HEK293T (cell line): ENCODE measurements around the gene TBC1D22A.

Experiments
- BHLHE40 ChIP-seq: fragments of 450-650 bp; IDR thresholded peaks from 2 replicates; pipeline ENCODE4 v1.6.1; 2016; ENCODE audit warnings: mild to moderate bottlenecking, moderate library complexity, borderline replicate concordance
- ELF4 ChIP-seq: fragments of 450-650 bp; IDR thresholded peaks from 2 replicates; pipeline ENCODE4 v1.6.1; 2017; ENCODE audit warnings: antibody characterized with exemption
- FOXK2 ChIP-seq: fragments of 450-650 bp; IDR thresholded peaks from 2 replicates; pipeline ENCODE4 v1.6.1; 2016; ENCODE audit warnings: mild to moderate bottlenecking
- NFRKB ChIP-seq: fragments of 450-650 bp; IDR thresholded peaks from 2 replicates; pipeline ENCODE4 v1.6.1; 2016; ENCODE audit warnings: mild to moderate bottlenecking, moderate library complexity
- PKNOX1 ChIP-seq: fragments of 450-650 bp; IDR thresholded peaks from 2 replicates; pipeline ENCODE4 v1.6.1; 2016
- SP1 ChIP-seq: fragments of 450-650 bp; IDR thresholded peaks from 2 replicates; pipeline ENCODE4 v1.6.1; 2017
- TARDBP ChIP-seq: fragments of 450-650 bp; IDR thresholded peaks from 2 replicates; pipeline ENCODE4 v1.6.1; 2016

GRCh38 chr22:47139790-47140119 is 377.3 kb downstream of the TBC1D22A start:
- no peak for TF ChIP-seq TARDBP
- no peak for TF ChIP-seq FOXK2
- TF ChIP-seq ELF4 = no peak
- TF ChIP-seq BHLHE40 = no peak
- no peak for TF ChIP-seq SP1
- no peak for TF ChIP-seq NFRKB
- TF ChIP-seq PKNOX1 = no peak
